Erythroblast (primary cell): ENCODE measurements around the gene VAV2.

Experiments
- GATA1 ChIP-seq: IDR thresholded peaks from 2 replicates; pipeline ENCODE4 v1.6.1; 2011; ENCODE audit warnings: low read depth, mild to moderate bottlenecking, control low read depth, low read length, moderate library complexity
- POLR2A ChIP-seq: IDR thresholded peaks from 2 replicates; pipeline ENCODE4 v1.6.1; 2011; ENCODE audit warnings: mild to moderate bottlenecking, low read length

GRCh38 chr9:134037641-134038040 lies 45.5 kb upstream of the VAV2 start:
- no peak for TF ChIP-seq POLR2A
- no peak for TF ChIP-seq GATA1
